AG08395 (cell line): ENCODE measurements around the gene TMEM38B.
A peak's percentile ranks its signal among the peaks of the same experiment; 100 is the strongest.

Experiments
- DNase-seq: peaks from one replicate; pipeline ENCODE4 v3.0.0; 2012; ENCODE audit warnings: mixed read lengths, low spot score

TMEM38B gene

GRCh38 chr9:105694190-105694847, at the start of gene TMEM38B:
TMEM38B (plus strand) TSS chr9:105694541; CDS start chr9:105694661, 120 bp downstream.
- DNase-seq: peak; percentile 96

- DNase-seq: no peak
Observed at GRCh38 chr9:105646879-105647594, 47.3 kb upstream of the TMEM38B start.

- DNase-seq: no peak
Observed at GRCh38 chr9:105647595-105648349, 46.6 kb upstream of the TMEM38B start.

GRCh38 chr9:105651806-105652205, 42.5 kb upstream of the TMEM38B start:
- no peak for DNase-seq

GRCh38 chr9:105656131-105656921, 38.0 kb upstream of the TMEM38B start:
- peak; percentile 30 for DNase-seq

- DNase-seq: no peak
Observed at GRCh38 chr9:105658351-105658750, 36.0 kb upstream of the TMEM38B start.

GRCh38 chr9:105661011-105661410, 33.3 kb upstream of the TMEM38B start:
- DNase-seq: no peak

- no peak for DNase-seq
Observed at GRCh38 chr9:105662184-105663104, 31.9 kb upstream of the TMEM38B start, which contains the start of gene TAL2. TAL2 (plus strand) TSS chr9:105662457; CDS start chr9:105662497, 40 bp downstream.

- no peak for DNase-seq
Observed at GRCh38 chr9:105663914-105664313, 30.4 kb upstream of the TMEM38B start.

- DNase-seq: no peak
Observed at GRCh38 chr9:105667867-105668266, 26.5 kb upstream of the TMEM38B start.

- no peak for DNase-seq
Observed at GRCh38 chr9:105670315-105670714, 24.0 kb upstream of the TMEM38B start.

- DNase-seq: no peak
Observed at GRCh38 chr9:105670775-105671174, 23.6 kb upstream of the TMEM38B start.

GRCh38 chr9:105672711-105673234, 21.6 kb upstream of the TMEM38B start:
- no peak for DNase-seq

- DNase-seq: no peak
Observed at GRCh38 chr9:105673850-105674387, 20.4 kb upstream of the TMEM38B start.

GRCh38 chr9:105676351-105676923, 17.9 kb upstream of the TMEM38B start:
- no peak for DNase-seq

GRCh38 chr9:105678163-105678562, 16.2 kb upstream of the TMEM38B start:
- DNase-seq: no peak

- no peak for DNase-seq
Observed at GRCh38 chr9:105678781-105679180, 15.6 kb upstream of the TMEM38B start.

GRCh38 chr9:105679257-105680022, 14.9 kb upstream of the TMEM38B start:
- DNase-seq: no peak

GRCh38 chr9:105681313-105681712, 13.0 kb upstream of the TMEM38B start:
- no peak for DNase-seq
